HepG2 (cell line): ENCODE results near the gene CD8A. TPM values are rescaled to one million over a fixed set of nuclear protein-coding genes. Genes with fewer than 3 reads are reported as not detected.

Experiments
- YY1 ChIP-seq: IDR thresholded peaks from 2 replicates; pipeline ENCODE4 v1.6.1; 2011; ENCODE audit warnings: low read length, low read depth, moderate library complexity, mild to moderate bottlenecking; ENCODE audit not compliant: insufficient read depth, insufficient replicate concordance
- ZFYVE20 ChIP-seq: sonication (generic); formaldehyde crosslinking; IDR thresholded peaks from 2 replicates; pipeline ENCODE4 v1.8.0; 2023; ENCODE audit warnings: low read depth, mild to moderate bottlenecking, moderate library complexity, missing genetic modification reagents, borderline replicate concordance
- polyA plus RNA-seq, 8 experiments: library from polyadenylated mRNA; depleted of rRNA in 3 of 8; stranded (reverse) in 7 of 8; unstranded in 1 of 8; fragments of >200 nt; fragmentation: Illumina TruSeq in 4 of 8; extraction: Trizol in 4 of 8; gene quantifications; 2 replicates each; pipeline versions ENCODE4 v1.2.1 to v1.2.3, GENCODE V29; 2011 to 2016; ENCODE audit warnings: low read depth in 4 of 8, missing spikeins in 1 of 8, mixed read lengths in 1 of 8; ENCODE audit not compliant: insufficient read depth in 1 of 8
- total RNA-seq, 5 experiments: library from RNA; depleted of rRNA; stranded (reverse); fragments of >200 nt; fragmentation: Illumina TruSeq; extraction: Trizol; gene quantifications; 2 replicates each; pipeline ENCODE4 v1.2.3, GENCODE V29; 2016; ENCODE audit warnings: low read depth in 1 of 5
- TF ChIP-seq, protein P1 (sequence below): sonication (generic); formaldehyde crosslinking; IDR thresholded peaks from 2 replicates; pipeline ENCODE4 v1.4.0; 2020; ENCODE audit warnings: mild to moderate bottlenecking, missing genetic modification reagents
- TF ChIP-seq, protein P2 (sequence below): sonication (generic); formaldehyde crosslinking; IDR thresholded peaks from 2 replicates; pipeline ENCODE4 v1.4.0; 2020; ENCODE audit warnings: missing genetic modification reagents, low read depth, mild to moderate bottlenecking, borderline replicate concordance
- TF ChIP-seq, protein P3 (sequence below): sonication (generic); formaldehyde crosslinking; IDR thresholded peaks from one replicate; pipeline ENCODE4 v1.5.1; 2020; ENCODE audit warnings: mild to moderate bottlenecking, missing genetic modification reagents; ENCODE audit errors: not compliant biosample characterization

The CD8A gene
- total and polyA plus RNA-seq, 2 of the 13 experiments (the other 11 are each of a cell fraction or from before 2014, with no cell fraction given): 0.09 TPM; not detected in 1

DNA sequence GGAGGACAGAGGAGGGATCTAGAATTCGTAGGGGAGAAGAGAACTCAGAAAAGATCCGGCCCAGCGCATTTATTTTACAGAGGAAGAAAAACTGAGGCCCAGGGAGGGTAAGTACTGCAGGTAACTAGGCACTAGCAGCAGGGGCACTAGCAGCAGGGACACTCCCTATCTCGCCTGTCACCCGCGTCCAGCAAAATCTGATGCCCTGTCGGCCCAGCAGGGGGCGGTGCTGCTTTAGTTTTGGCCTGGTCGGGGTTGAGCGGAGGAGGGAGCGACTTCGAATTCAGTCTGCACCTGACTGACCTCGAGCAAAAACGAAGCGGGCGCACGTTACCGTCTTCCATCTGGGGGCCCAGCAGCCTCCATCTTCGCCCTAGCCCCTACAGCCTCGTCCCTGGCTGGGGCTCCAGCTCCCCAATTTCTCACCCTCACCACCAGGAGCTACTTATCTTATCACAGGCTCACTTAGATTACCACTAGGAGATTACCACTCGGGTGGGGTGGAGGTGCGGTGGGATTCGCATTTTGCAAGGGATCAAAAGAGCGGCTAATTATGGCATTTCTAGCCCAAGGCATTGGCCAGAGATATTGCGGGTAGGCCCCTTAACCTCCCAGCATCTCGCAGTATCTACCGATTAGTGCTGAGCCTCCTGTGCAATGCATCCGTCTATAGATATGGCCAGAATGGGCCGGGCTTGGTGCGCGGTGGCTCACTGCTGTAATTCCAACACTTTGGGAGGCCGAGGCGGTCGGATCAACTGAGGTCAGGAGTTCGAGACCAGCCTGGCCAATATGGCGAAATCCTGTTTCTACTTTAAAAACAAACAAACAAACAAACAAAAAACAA is 17.8 kb upstream of the CD8A start (continued):
- TF ChIP-seq, protein P1, sequence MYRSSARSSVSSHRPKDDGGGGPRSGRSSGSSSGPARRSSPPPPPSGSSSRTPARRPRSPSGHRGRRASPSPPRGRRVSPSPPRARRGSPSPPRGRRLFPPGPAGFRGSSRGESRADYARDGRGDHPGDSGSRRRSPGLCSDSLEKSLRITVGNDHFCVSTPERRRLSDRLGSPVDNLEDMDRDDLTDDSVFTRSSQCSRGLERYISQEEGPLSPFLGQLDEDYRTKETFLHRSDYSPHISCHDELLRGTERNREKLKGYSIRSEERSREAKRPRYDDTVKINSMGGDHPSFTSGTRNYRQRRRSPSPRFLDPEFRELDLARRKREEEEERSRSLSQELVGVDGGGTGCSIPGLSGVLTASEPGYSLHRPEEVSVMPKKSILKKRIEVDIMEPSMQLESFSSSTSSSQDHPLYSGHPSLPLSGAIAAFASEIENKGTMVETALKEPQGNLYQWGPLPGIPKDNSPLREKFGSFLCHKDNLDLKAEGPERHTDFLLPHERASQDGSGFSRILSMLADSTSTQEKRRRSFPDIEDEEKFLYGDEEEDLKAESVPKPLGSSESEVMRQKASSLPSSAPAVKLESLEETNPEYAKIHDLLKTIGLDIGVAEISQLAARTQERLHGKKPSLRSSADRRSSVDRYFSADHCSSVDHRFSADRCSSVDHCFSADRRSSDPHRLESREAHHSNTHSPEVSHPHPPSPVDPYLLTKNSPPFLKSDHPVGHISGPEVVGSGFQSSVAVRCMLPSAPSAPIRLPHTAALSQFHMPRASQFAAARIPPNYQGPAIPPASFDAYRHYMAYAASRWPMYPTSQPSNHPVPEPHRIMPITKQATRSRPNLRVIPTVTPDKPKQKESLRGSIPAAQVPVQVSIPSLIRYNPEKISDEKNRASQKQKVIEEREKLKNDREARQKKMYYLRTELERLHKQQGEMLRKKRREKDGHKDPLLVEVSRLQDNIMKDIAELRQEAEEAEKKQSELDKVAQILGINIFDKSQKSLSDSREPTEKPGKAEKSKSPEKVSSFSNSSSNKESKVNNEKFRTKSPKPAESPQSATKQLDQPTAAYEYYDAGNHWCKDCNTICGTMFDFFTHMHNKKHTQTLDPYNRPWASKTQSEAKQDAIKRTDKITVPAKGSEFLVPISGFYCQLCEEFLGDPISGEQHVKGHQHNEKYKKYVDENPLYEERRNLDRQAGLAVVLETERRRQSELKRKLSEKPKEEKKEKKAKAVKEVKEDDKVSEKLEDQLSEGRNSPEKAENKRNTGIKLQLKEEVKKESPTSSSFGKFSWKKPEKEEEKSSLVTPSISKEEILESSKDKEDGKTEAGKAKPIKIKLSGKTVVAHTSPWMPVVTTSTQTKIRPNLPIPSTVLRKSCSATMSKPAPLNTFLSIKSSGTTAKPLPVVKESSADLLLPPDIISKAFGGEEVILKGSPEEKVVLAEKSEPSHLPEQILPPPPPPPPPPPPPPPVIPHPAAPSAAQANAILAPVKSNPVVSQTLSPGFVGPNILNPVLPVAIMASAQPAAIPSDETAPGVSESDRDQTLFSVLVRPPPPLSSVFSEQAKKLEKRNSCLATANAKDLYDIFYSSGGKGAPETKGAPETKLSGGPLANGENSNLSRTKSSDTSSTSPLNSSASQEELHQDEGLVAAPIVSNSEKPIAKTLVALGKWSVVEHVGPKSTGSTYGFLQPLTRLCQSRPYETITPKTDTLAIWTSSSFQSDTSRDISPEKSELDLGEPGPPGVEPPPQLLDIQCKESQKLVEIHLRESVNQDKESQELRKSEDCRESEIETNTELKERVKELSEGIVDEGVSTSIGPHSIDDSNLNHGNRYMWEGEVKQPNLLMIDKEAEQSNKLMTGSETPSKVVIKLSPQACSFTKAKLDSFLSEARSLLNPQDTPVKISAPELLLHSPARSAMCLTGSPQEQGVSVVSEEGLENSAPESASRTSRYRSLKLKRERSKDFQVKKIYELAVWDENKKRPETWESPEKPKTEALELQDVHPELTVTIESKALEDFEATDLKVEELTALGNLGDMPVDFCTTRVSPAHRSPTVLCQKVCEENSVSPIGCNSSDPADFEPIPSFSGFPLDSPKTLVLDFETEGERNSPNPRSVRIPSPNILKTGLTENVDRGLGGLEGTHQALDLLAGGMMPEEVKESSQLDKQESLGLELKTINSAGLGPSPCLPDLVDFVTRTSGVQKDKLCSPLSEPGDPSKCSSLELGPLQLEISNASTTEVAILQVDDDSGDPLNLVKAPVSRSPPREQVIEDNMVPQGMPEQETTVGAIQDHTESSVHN (CRISPR knock-in tag): 0 out of 2 replicates have a peak, but pooled peaks have one; percentile 29
- TF ChIP-seq YY1: peak; percentile 49
- TF ChIP-seq, protein P2, sequence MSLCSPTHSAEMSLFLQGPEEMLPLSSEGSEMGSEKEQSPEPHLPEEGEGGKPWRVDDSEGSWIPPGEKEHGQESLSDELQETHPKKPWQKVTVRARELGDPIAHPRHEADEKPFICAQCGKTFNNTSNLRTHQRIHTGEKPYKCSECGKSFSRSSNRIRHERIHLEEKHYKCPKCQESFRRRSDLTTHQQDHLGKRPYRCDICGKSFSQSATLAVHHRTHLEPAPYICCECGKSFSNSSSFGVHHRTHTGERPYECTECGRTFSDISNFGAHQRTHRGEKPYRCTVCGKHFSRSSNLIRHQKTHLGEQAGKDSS (CRISPR knock-in tag): 0 out of 2 replicates have a peak, but pooled peaks have one; percentile 52
- no peak for TF ChIP-seq ZFYVE20 (CRISPR knock-in tag)
- TF ChIP-seq, protein P3, sequence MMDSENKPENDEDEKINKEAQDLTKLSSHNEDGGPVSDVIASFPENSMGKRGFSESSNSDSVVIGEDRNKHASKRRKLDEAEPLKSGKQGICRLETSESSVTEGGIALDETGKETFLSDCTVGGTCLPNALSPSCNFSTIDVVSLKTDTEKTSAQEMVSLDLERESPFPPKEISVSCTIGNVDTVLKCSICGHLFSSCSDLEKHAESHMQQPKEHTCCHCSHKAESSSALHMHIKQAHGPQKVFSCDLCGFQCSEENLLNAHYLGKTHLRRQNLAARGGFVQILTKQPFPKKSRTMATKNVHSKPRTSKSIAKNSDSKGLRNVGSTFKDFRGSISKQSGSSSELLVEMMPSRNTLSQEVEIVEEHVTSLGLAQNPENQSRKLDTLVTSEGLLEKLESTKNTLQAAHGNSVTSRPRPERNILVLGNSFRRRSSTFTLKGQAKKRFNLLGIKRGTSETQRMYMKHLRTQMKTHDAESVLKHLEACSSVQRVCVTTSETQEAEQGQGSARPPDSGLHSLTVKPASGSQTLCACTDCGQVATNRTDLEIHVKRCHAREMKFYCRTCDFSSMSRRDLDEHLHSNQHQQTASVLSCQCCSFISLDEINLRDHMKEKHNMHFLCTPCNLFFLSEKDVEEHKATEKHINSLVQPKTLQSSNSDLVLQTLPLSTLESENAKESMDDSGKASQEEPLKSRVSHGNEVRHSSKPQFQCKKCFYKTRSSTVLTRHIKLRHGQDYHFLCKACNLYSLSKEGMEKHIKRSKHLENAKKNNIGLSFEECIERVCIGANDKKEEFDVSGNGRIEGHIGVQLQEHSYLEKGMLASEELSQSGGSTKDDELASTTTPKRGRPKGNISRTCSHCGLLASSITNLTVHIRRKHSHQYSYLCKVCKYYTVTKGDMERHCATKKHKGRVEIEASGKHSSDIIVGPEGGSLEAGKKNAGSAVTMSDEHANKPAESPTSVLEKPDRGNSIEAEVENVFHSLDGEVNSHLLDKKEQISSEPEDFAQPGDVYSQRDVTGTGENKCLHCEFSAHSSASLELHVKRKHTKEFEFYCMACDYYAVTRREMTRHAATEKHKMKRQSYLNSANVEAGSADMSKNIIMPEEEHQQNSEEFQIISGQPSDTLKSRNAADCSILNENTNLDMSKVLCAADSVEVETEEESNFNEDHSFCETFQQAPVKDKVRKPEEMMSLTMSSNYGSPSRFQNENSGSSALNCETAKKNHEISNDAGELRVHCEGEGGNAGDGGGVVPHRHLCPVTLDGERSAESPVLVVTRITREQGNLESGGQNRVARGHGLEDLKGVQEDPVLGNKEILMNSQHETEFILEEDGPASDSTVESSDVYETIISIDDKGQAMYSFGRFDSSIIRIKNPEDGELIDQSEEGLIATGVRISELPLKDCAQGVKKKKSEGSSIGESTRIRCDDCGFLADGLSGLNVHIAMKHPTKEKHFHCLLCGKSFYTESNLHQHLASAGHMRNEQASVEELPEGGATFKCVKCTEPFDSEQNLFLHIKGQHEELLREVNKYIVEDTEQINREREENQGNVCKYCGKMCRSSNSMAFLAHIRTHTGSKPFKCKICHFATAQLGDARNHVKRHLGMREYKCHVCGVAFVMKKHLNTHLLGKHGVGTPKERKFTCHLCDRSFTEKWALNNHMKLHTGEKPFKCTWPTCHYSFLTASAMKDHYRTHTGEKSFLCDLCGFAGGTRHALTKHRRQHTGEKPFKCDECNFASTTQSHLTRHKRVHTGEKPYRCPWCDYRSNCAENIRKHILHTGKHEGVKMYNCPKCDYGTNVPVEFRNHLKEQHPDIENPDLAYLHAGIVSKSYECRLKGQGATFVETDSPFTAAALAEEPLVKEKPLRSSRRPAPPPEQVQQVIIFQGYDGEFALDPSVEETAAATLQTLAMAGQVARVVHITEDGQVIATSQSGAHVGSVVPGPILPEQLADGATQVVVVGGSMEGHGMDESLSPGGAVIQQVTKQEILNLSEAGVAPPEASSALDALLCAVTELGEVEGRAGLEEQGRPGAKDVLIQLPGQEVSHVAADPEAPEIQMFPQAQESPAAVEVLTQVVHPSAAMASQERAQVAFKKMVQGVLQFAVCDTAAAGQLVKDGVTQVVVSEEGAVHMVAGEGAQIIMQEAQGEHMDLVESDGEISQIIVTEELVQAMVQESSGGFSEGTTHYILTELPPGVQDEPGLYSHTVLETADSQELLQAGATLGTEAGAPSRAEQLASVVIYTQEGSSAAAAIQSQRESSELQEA (CRISPR knock-in tag): no peak
